VCaP (cell line): ENCODE measurements around the gene FNDC3B.

Experiments
- H3K27ac ChIP-seq: fragments of 450-650 bp; 2 replicates; pipeline ENCODE4 v1.5.1; 2017
- TF ChIP-seq, protein P1 (sequence below): fragments of 450-650 bp; conservative IDR thresholded peaks from 2 replicates; pipeline ENCODE4 v1.5.1; 2017; ENCODE audit warnings: mild to moderate bottlenecking, moderate library complexity

The FNDC3B gene

DNA sequence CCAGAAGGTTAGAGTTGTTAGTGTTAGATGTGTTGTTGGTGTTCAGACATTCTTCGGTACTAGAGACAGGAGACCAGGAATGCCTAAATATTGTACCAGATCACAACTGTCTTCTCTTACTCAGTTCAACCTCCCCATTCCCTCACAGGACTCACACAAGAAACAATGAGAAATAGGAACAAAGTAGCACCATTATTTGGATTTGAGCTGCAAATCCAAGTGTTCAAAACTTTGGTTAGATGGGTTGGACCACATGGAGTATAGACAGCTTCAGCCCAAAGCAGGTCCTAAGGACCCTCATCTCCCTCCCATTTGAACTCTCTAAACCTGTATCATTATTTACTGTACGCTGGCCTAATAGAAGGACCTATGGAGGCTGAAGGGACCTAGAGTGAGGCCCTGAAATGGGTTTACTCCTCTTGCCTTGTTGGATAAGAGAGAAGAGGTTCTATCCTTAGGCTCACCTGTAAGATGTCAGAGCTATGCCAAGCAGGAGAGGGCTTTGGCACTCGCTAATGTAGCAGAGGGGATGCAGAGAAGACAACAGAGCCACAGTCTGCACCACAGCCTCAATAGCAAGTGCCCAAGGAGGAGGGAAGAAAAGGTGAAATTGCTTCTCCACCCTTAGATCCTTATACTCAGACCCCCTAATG is 70.9 kb downstream of the FNDC3B start:
- H3K27ac ChIP-seq: no peak overlapping the region
- TF ChIP-seq, protein P1, sequence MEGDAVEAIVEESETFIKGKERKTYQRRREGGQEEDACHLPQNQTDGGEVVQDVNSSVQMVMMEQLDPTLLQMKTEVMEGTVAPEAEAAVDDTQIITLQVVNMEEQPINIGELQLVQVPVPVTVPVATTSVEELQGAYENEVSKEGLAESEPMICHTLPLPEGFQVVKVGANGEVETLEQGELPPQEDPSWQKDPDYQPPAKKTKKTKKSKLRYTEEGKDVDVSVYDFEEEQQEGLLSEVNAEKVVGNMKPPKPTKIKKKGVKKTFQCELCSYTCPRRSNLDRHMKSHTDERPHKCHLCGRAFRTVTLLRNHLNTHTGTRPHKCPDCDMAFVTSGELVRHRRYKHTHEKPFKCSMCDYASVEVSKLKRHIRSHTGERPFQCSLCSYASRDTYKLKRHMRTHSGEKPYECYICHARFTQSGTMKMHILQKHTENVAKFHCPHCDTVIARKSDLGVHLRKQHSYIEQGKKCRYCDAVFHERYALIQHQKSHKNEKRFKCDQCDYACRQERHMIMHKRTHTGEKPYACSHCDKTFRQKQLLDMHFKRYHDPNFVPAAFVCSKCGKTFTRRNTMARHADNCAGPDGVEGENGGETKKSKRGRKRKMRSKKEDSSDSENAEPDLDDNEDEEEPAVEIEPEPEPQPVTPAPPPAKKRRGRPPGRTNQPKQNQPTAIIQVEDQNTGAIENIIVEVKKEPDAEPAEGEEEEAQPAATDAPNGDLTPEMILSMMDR: no peak

DNA sequence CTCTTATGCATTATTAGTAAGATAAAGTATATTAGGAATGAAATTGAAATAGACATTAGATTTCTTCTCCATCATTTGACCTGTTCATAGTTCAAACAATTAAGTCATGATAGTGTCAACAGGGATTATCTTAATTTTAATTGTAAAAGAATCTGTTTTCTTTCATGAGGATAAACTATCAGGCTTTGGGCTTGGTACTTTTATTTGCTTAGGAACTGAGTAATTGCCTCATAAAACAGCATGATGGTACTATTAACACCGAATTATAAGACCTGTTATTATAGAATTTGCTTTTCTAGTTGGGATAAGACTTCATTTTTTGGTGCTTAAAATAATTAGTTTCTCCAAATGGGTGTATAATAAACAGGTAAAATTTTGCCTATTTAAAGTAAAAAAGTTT is 71.8 kb downstream of the FNDC3B start:
- TF ChIP-seq, protein P1: no peak
- no peak overlapping the region for H3K27ac ChIP-seq

DNA sequence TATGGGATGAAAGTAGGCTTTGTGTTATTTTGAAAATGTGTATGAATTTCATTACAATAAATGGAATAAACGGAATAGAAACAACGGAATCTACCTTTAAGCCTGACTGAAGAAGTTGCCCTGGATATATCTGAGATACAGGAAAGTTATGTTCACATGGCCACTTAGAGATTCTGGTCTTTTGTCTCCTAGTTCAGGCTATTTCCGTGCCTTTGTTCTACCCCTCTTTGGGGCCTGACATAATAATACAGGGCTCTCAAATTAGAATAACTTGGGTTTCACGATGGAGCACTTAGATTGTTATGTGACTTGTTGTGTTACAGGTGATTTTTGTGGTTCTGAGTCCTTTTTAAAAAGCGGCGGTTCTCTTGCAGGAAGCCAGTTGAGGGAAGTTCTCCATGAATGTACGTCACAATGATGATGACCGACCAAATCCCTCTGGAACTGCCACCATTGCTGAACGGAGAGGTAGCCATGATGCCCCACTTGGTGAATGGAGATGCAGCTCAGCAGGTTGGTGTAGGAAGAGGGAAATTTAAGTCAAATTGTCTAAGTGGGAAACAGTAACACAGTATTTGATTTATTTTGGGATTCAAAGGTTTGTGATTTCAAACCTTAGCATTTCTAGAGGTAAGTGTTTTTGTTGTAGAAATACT is 72.8 kb downstream of the FNDC3B start:
- TF ChIP-seq, protein P1: no peak
- H3K27ac ChIP-seq: no peak overlapping the region

DNA sequence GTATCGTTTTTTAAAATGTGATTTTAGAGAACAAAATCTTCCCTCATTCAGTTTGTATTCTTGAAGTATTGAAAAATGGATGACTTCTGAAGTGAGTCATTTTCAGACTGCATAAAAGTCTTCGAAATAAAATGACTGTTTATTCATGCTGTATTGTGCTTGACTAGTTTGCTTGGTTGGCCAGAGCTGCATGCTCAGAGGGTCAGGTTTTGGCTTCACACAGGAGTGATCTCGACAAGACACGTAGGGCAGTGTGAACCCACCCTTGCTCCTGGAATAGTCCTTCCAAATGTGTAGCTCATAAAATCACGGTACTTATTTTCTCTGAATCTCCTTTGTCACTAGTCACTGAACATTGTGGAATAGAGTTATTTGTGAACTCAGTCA is 73.3 kb downstream of the FNDC3B start:
- H3K27ac ChIP-seq: no peak overlapping the region
- TF ChIP-seq, protein P1: no peak

DNA sequence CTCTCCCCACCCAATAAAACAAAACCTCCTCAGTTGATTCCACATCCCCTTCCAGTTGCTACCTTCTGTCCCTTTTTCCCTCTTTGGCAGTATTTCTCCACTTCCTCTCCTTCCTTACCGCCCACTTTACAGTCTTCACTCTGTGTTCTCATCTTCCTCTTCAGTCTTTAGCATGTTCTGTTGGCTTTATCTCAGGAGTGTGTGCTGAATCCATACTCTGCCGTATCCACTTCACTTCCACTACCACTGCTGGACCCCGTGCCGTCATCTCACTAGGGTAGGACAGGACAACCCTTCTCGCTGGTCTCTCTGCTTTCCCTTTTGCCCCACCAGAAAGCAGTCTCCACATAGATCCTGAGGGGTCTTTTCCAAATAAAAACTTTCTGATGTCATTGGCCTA is 74.3 kb downstream of the FNDC3B start:
- no peak overlapping the region for H3K27ac ChIP-seq
- TF ChIP-seq, protein P1: no peak

DNA sequence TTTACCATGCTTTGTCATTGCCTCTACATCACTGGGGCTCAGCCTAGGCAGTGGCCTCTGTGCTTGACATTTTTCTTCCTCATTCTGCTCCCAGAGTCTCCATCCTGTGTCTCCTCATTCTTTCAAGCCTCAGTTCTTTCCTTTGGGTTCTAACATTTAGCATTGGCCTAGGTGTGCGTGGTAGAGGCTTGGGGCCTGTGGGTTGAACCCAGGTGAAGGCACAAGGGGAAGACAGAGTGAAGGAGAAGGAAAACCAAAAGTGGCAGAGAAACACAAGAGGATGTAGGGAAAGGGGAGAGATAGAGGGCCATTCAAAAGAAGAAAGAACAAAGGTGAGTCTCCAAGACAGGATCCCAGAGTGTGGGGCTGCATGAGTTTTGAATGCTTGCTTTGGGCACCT is 75.7 kb downstream of the FNDC3B start:
- TF ChIP-seq, protein P1: no peak
- H3K27ac ChIP-seq: no peak overlapping the region

DNA sequence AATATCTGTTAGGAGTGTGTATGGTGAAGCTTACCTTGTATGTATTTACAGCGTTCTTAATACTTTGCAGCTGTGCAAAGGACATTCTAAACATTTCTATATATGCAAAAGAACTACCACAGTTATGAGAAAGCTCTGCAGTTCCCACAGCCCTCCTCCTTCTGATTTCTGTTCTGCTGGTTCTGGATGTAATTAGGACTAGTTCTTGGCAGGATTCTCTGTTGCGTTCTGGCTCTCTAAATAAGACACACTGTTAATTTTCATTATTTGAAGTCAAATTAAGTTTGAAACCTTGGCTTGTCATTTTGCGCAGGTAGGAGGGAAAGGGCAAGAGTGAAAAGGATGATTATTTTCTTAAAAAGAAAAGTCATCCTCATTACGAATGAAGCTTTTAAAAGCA is 76.4 kb downstream of the FNDC3B start:
- H3K27ac ChIP-seq: no peak overlapping the region
- TF ChIP-seq, protein P1: no peak
